Right atrium auricular region (tissue), 2 donors: Measurements from ENCODE around the gene PPP1R9B. TPM values are rescaled to one million over a fixed set of nuclear protein-coding genes. Genes with fewer than 3 reads are reported as not detected.

ENCODE experiments used
- DNase-seq: peaks from one replicate; pipeline ENCODE4 v3.0.0-alpha.2; 2019; ENCODE audit warnings: low spot score
- H3K27ac ChIP-seq, 2 donors: fragments of 200-600 bp; sonication (generic); 1 replicate in 1 of 2; 2 replicates in 1 of 2; pipeline ENCODE4 v1.5.1; 2016 to 2019
- H3K27me3 ChIP-seq, 2 donors: fragments of 200-600 bp; sonication (generic); one replicate each; pipeline versions ENCODE4 v1.5.1 to v1.6.0; 2017 to 2019
- H3K36me3 ChIP-seq: fragments of 200-600 bp; sonication (generic); one replicate; pipeline ENCODE4 v1.5.1; 2016
- H3K4me1 ChIP-seq, 2 donors: fragments of 200-600 bp; sonication (generic); one replicate each; pipeline versions ENCODE4 v1.5.1 to v1.6.0; 2017 to 2019
- H3K4me3 ChIP-seq, 2 donors: fragments of 200-600 bp; sonication (generic); 1 replicate in 1 of 2; 2 replicates in 1 of 2; pipeline ENCODE4 v1.5.1; 2017 to 2019; ENCODE audit warnings: mild to moderate bottlenecking in 1 of 2, moderate library complexity in 1 of 2
- H3K9me3 ChIP-seq, 2 donors: fragments of 200-600 bp; sonication (generic); one replicate each; pipeline ENCODE4 v1.5.1; 2019
- CTCF ChIP-seq, 2 donors: fragments of 200-600 bp; sonication (generic); IDR thresholded peaks; one replicate each; pipeline ENCODE4 v1.5.1; 2019; ENCODE audit warnings: antibody characterized with exemption in 2 of 2
- total RNA-seq, 2 donors: library from RNA; depleted of rRNA; stranded (reverse); fragments of >200 nt; gene quantifications; one replicate each; pipeline ENCODE4 v1.1.0, GENCODE V29; 2016

The PPP1R9B gene
- total RNA-seq, 2 donors from 2014 or later = 16.9 to 24.2 TPM

GRCh38 chr17:50146230-50146926, 4.1 kb downstream of the PPP1R9B start:
- Histone ChIP-seq H3K27me3 (no peaks in the 10 kb centered on the region), H3K36me3 (peaks cover 36% of the 10 kb centered on the region), H3K9me3 (no peaks in the 10 kb centered on the region), H3K27ac (peak overlapping the region; percentile 94 to 95), H3K4me1 (peaks cover 0 to 74% of the 10 kb centered on the region in 2 donors), H3K4me3 (peak overlapping the region in 1 of 2 donors; percentile 87)
- no peak for DNase-seq
- peak in 1 of 2 donors; percentile 21 for TF ChIP-seq CTCF (IDR thresholded peaks at IDR 0.05)

- DNase-seq = no peak
- H3K27ac ChIP-seq = peak overlapping the region in 1 of 2 donors; percentile 95
- H3K9me3 ChIP-seq = no peaks in the 10 kb centered on the region
- H3K4me3 ChIP-seq = no peak overlapping the region
- peaks cover 0 to 78% of the 10 kb centered on the region in 2 donors for H3K4me1 ChIP-seq
- peaks cover 43% of the 10 kb centered on the region for H3K36me3 ChIP-seq
- H3K27me3 ChIP-seq = no peaks in the 10 kb centered on the region
- no peak for TF ChIP-seq CTCF (IDR thresholded peaks at IDR 0.05)
These were observed 4.8 kb downstream of the PPP1R9B start for GRCh38 chr17:50145532-50146229.

- H3K4me1 ChIP-seq = peaks cover 0 to 85% of the 10 kb centered on the region in 2 donors
These were observed 5.5 kb downstream of the PPP1R9B start for GRCh38 chr17:50144845-50145531.

GRCh38 chr17:50144355-50144754, 6.1 kb downstream of the PPP1R9B start:
- no peaks in the 10 kb centered on the region for H3K27me3 ChIP-seq
- no peak overlapping the region for H3K27ac ChIP-seq
- DNase-seq = no peak
- peaks cover 0 to 83% of the 10 kb centered on the region in 2 donors for H3K4me1 ChIP-seq
- H3K9me3 ChIP-seq = no peaks in the 10 kb centered on the region
- no peak overlapping the region for H3K4me3 ChIP-seq
- H3K36me3 ChIP-seq = peaks cover 54% of the 10 kb centered on the region
- TF ChIP-seq CTCF (IDR thresholded peaks at IDR 0.05) = no peak

More at GRCh38 chr17:50144845-50145531, 5.5 kb downstream of the PPP1R9B start:
- Histone ChIP-seq H3K4me3 (no peak overlapping the region), H3K27ac (peak overlapping the region in 1 of 2 donors; percentile 95), H3K27me3 (no peaks in the 10 kb centered on the region), H3K36me3 (peaks cover 49% of the 10 kb centered on the region), H3K9me3 (no peaks in the 10 kb centered on the region)
- DNase-seq = no peak
- no peak for TF ChIP-seq CTCF (IDR thresholded peaks at IDR 0.05)

GRCh38 chr17:50143461-50144176, 6.9 kb downstream of the PPP1R9B start:
- Histone ChIP-seq H3K4me3 (no peak overlapping the region), H3K9me3 (no peaks in the 10 kb centered on the region), H3K4me1 (peaks cover 0 to 76% of the 10 kb centered on the region in 2 donors), H3K27me3 (no peaks in the 10 kb centered on the region), H3K36me3 (peaks cover 61% of the 10 kb centered on the region), H3K27ac (no peak overlapping the region)
- no peak for TF ChIP-seq CTCF (IDR thresholded peaks at IDR 0.05)
- DNase-seq = no peak
